NT2/D1 (cell line): ENCODE results near the gene ZNF83.
A peak's percentile ranks its signal among the peaks of the same experiment; 100 is the strongest.
"Not testable (repeated sequence)": the region's sequence is repeated elsewhere in the genome, so short reads cannot be mapped to it uniquely, and the experiment has no call there.

Source experiments
- DNase-seq: peaks from one replicate; pipeline ENCODE4 v3.0.0-alpha.2; 2011; ENCODE audit warnings: low read depth, low spot score
- H3K27me3 ChIP-seq: 2 replicates; pipeline ENCODE4 v1.6.0; 2011; ENCODE audit warnings: mild to moderate bottlenecking; ENCODE audit not compliant: insufficient read length, insufficient read depth
- H3K36me3 ChIP-seq: 2 replicates; pipeline ENCODE4 v1.6.1; 2011; ENCODE audit warnings: mild to moderate bottlenecking, low read length, mixed read lengths; ENCODE audit not compliant: insufficient read depth, insufficient read length
- H3K4me1 ChIP-seq: 2 replicates; pipeline ENCODE4 v1.5.1; 2011; ENCODE audit not compliant: insufficient read depth, insufficient read length
- H3K4me3 ChIP-seq: 2 replicates; pipeline ENCODE4 v1.5.1; 2011; ENCODE audit warnings: low read depth; ENCODE audit not compliant: insufficient read length
- H3K9ac ChIP-seq: 2 replicates; pipeline ENCODE4 v1.6.0; 2011; ENCODE audit warnings: low read depth; ENCODE audit not compliant: insufficient read length
- H3K9me3 ChIP-seq: 2 replicates; pipeline ENCODE4 v1.5.1; 2011; ENCODE audit warnings: mild to moderate bottlenecking, low read length; ENCODE audit not compliant: insufficient read depth
- SUZ12 ChIP-seq: IDR thresholded peaks from 2 replicates; pipeline ENCODE4 v1.6.1; 2011; ENCODE audit not compliant: insufficient read length, insufficient read depth; ENCODE audit errors: extremely low read depth
- YY1 ChIP-seq: IDR thresholded peaks from 2 replicates; pipeline ENCODE4 v1.6.1; 2011; ENCODE audit not compliant: insufficient read length, insufficient read depth
- ZNF274 ChIP-seq: IDR thresholded peaks from 2 replicates; pipeline ENCODE4 v1.6.1; 2011; ENCODE audit warnings: mild to moderate bottlenecking, low read depth, low read length

ZNF83 gene

DNA sequence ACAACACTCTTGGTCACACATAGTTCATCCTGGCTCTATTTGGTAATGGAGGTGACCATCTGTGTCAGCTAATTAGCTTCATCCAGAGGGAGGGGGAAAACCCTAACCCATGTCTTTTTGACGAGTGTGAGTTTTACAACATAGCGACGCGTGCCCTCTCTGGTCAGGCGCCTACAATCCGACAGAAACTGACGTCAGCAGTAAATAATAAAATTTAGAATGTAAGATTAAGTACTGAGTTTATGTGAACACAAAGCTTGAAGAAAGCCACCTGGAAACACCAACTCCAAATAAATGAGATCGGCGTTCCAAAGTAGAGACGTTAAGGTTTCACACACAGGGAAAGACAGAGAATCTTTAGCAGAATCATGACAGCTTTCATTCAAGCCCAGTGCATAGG lies 1.8 kb upstream of the ZNF83 start:
- TF ChIP-seq SUZ12 (no peak), YY1 (no peak), ZNF274 (no peak)
- no peak overlapping the region for H3K4me3 ChIP-seq
- no peak overlapping the region for H3K9ac ChIP-seq
- no peaks in the 10 kb centered on the region for H3K9me3 ChIP-seq
- H3K27me3 ChIP-seq, result no peaks in the 10 kb centered on the region
- H3K4me1 ChIP-seq, result no peaks in the 10 kb centered on the region
- DNase-seq, result no peak
- H3K36me3 ChIP-seq, result no peaks in the 10 kb centered on the region

DNA sequence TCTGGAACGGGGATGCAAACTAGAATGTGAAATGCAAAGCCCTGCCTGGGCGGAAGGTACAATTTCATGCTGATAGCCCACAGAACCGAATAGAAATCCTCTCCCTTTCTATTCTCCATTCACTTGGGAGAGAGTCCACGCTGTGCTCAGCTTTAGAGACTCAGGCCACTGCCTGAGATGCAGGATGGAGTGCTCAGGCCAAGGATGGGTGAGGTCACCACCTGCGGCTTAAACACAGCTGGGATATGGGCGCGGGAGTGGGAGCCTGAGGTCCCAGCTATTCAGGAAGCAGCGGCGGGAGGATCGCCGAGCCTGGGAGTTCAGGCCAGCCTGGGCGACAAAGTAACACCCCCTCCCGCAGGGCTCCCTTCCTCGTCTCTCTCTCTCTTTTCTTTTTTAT lies 446 bp upstream of the ZNF83 start:
- peak overlapping the region; percentile 37 for H3K4me3 ChIP-seq
- peak overlapping the region; percentile 76 for H3K9ac ChIP-seq
- TF ChIP-seq SUZ12, result no peak
- TF ChIP-seq ZNF274, result no peak
- no peak for TF ChIP-seq YY1

DNA sequence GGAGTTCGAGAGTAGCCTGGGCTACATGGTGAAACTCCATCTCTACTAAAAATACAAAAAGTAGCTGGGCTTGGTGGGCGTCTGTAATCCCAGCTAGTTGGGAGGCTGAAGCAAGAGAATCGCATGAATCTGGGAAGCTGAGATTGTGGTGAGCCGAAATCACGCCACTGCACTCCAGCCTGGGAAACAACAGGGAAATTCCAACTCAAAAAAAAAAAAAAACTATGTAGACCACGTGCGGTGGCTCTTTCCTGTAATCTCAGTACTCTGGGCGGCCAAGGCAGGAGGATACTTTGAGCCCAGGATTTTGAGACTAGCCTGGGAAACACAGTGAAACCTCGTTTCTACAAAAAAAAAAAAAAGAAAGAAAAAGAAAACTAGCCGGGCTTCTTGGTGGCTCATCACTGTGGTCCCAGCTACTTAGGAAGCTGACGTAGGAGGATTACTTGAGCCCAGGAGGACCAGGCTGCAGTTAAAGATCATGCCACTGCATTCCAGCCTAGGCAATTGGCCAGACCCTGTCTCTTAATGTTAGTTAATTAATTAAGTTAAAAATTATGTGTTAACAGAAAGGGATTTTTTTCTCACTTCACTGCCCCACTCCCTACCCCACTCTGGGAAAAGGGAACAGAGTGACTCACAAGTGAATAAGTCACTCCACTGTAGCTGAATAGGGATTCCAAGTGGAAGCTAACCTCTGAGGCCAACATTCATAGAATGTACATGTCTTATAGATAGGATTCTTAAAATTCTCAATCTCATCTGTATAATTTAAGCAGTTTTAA lies 2.2 kb downstream of the ZNF83 start:
- TF ChIP-seq SUZ12, result no peak
- TF ChIP-seq YY1, result no peak
- TF ChIP-seq ZNF274, result no peak
- peaks cover 6% of the 10 kb centered on the region for H3K36me3 ChIP-seq

More for the DNA sequence above, 446 bp upstream of the ZNF83 start:
- Histone ChIP-seq H3K27me3 (no peaks in the 10 kb centered on the region), H3K36me3 (peaks cover 2% of the 10 kb centered on the region), H3K9me3 (no peaks in the 10 kb centered on the region), H3K4me1 (no peaks in the 10 kb centered on the region)
- no peak for DNase-seq

DNA sequence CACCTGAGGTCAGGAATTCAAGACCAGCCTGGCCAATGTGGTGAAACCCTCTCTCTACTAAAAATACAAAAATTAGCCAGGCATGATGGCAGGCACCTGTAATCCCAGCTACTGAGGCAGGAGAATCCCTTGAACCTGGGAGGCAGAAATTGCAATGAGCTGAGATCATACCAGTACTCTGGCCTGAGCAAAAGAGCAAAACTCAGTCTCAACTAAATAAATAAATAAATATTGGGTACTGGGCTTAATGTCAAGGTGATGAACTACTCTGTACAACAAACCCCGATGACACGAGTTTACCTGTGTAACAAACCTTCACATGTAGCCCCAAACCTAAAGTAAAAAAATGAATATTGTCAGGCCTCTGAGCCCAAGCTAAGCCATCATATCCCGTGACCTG lies 10.7 kb downstream of the ZNF83 start:
- not testable (repeated sequence) for H3K27me3 ChIP-seq, H3K9ac ChIP-seq, H3K4me1 ChIP-seq, H3K9me3 ChIP-seq, H3K4me3 ChIP-seq, DNase-seq
- H3K36me3 ChIP-seq, result peaks cover 33% of the 10 kb centered on the region

More for the DNA sequence above, 2.2 kb downstream of the ZNF83 start:
- H3K9me3 ChIP-seq, result no peaks in the 10 kb centered on the region
- no peaks in the 10 kb centered on the region for H3K4me1 ChIP-seq
- no peak overlapping the region for H3K4me3 ChIP-seq
- H3K27me3 ChIP-seq, result no peaks in the 10 kb centered on the region
- no peak for DNase-seq
- H3K9ac ChIP-seq, result no peak overlapping the region

DNA sequence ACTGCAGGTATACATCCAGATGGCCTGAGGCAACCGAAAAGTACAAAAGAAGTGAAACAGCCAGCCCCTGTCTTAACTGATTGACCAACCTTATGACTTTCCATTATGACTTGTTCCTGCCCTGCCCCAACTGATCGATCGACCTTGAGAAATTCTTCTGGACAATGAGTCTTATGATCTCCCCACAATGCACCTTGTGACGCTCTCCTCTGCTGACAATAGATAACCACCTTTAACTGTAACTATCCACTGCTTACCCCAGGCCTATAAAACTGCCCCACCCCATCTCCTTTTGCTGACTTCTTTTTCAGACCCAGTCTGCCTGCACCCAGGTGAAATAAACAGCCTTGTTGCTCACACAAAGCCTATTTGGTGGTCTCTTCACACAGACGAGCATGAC lies 11.2 kb downstream of the ZNF83 start:
- DNase-seq, result no peak
- no peak overlapping the region for H3K9ac ChIP-seq
- H3K4me1 ChIP-seq, result no peaks in the 10 kb centered on the region
- no peak for TF ChIP-seq YY1
- TF ChIP-seq SUZ12, result no peak
- no peak for TF ChIP-seq ZNF274
- H3K36me3 ChIP-seq, result peaks cover 39% of the 10 kb centered on the region
- H3K27me3 ChIP-seq, result no peaks in the 10 kb centered on the region
- no peaks in the 10 kb centered on the region for H3K9me3 ChIP-seq
- H3K4me3 ChIP-seq, result no peak overlapping the region

DNA sequence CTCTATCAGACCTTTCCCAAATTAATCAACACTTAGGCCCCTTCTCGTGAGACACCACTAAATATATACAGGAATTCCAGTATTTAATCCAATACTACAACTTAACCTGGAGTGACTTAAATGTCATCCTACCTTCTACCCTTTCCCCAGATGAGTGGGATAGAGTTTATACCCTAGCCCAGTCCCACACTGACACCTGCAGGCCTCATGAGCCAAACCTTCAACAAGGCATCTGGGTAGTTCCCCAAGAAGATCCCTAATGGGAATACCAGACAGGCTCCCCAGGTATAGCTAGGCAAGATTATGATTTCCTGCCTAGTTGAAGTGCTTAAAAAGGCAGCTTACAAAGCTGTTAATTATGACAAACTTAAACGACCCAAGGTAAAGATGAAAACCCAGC lies 15.9 kb downstream of the ZNF83 start:
- Histone ChIP-seq H3K9me3 (no peaks in the 10 kb centered on the region), H3K4me3 (no peak overlapping the region), H3K36me3 (peaks cover 54% of the 10 kb centered on the region), H3K27me3 (no peaks in the 10 kb centered on the region), H3K9ac (no peak overlapping the region), H3K4me1 (no peaks in the 10 kb centered on the region)
- DNase-seq, result no peak
- TF ChIP-seq SUZ12, result no peak
- no peak for TF ChIP-seq ZNF274
- no peak for TF ChIP-seq YY1

DNA sequence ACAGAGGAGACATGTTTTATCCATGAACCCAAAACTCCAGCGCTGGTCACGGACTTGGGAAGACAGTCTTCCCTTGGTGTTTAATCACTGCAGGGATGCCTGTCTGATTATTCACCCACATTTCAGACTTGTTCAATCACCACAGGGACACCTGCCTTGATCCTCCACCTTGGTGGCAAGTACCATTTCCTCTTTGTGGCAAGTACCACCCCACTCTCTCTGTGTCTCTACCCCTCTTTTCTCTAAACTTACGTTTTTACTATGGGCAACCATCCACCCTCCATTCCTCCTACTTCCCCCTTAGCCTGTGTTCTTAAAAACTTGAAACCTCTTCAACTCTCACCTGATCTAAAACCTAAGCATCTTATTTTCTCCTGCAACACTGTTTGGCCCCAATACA lies 16.8 kb downstream of the ZNF83 start:
- no peaks in the 10 kb centered on the region for H3K9me3 ChIP-seq
- H3K36me3 ChIP-seq, result peaks cover 58% of the 10 kb centered on the region
- H3K4me1 ChIP-seq, result no peaks in the 10 kb centered on the region
- no peak overlapping the region for H3K4me3 ChIP-seq
- no peak overlapping the region for H3K9ac ChIP-seq
- no peak for DNase-seq
- H3K27me3 ChIP-seq, result no peaks in the 10 kb centered on the region
- TF ChIP-seq SUZ12, result no peak
- no peak for TF ChIP-seq ZNF274
- TF ChIP-seq YY1, result no peak
